Measurements from ENCODE around the gene S1PR5. TPM values are rescaled to one million over a fixed set of nuclear protein-coding genes. Genes with fewer than 3 reads are reported as not detected.

S1PR5 gene
- total RNA-seq (2022) (0.57 and 0.67 TPM in 2 replicates), Bru-seq, nascent RNA (percentile 24 among the genes with signal in this experiment), BruChase-seq, experiment 1, labeled RNA remaining after a 2-hour chase (percentile 28 among the genes with signal in this experiment), BruChase-seq, experiment 2, labeled RNA remaining after a 6-hour chase (percentile 24 among the genes with signal in this experiment)
- long read RNA-seq, partial matches to known transcripts: 0 of 1 reads
- long read RNA-seq, other reads (novel, unspliced or antisense): 1 of 1 reads

DNA sequence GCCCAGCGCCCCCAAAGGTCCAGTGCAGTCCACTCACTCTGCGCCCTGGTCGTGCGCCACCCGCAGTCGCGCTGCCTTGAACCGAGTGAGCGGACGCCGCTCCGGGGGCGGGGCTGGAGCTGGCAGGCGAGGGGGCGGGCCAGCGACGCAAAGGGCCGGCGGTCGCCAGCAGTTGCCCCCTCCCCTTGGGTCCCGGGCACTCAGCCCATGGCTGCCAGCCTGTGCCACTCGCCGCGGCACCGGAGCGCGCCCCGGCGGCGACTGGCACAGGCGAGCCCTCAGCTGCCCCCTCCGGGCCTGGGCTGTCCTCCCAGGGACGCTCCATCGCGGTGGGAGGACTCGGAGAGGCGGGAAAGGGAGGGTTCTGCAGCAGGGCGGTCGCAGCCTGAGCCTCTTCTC, at the start of gene S1PR5:
TSS of gene S1PR5 (minus strand) at position 87 of the 399 bp plus-strand sequence. CDS start 2,436 bp downstream, outside the sequence.
- ChIA-PET POLR2A (interaction anchor here (0.9 kb wide), 1 partner anchor 24 kb away, joined by 5 read pairs; no protein-coding TSS in a partner anchor), CTCF (no interaction called here)
- no peaks in the 10 kb centered on the region for H3K9me3 Mint-ChIP-seq (ENCODE audit: unreplicated experiment)
- TF ChIP-seq, protein P1, sequence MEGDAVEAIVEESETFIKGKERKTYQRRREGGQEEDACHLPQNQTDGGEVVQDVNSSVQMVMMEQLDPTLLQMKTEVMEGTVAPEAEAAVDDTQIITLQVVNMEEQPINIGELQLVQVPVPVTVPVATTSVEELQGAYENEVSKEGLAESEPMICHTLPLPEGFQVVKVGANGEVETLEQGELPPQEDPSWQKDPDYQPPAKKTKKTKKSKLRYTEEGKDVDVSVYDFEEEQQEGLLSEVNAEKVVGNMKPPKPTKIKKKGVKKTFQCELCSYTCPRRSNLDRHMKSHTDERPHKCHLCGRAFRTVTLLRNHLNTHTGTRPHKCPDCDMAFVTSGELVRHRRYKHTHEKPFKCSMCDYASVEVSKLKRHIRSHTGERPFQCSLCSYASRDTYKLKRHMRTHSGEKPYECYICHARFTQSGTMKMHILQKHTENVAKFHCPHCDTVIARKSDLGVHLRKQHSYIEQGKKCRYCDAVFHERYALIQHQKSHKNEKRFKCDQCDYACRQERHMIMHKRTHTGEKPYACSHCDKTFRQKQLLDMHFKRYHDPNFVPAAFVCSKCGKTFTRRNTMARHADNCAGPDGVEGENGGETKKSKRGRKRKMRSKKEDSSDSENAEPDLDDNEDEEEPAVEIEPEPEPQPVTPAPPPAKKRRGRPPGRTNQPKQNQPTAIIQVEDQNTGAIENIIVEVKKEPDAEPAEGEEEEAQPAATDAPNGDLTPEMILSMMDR (IDR thresholded peaks at IDR 0.05; ENCODE audit: insufficient read depth in 1 of 2, low read depth in 1 of 2, low read length in 1 of 2, severe bottlenecking in 1 of 2, unreplicated experiment in 1 of 2): no peak
- intact Hi-C loops (cut with micrococcal nuclease; ENCODE audit: unreplicated experiment): no loop called here
- peak in 1 of 2 experiments; percentile 38 for DNase-seq
- peaks cover 8% of the 10 kb centered on the region for H3K4me1 Mint-ChIP-seq (ENCODE audit: low read depth, unreplicated experiment)
- Histone ChIP-seq H3K36me3 (ENCODE audit: control insufficient read depth, insufficient read depth, low read length) (no peaks in the 10 kb centered on the region), H3K4me3 (ENCODE audit: low read depth, low read length) (peak within 1 kb of the TSS; percentile 51), H3K9me3 (no peaks in the 10 kb centered on the region), H3K4me1 (peaks cover 7% of the 10 kb centered on the region; the same call in 1 of the 2 replicates), H3K27me3 (replicated peaks; ENCODE audit: control insufficient read depth, insufficient read depth, low read length) (no peaks in the 10 kb centered on the region)
- H3K27me3 Mint-ChIP-seq (ENCODE audit: insufficient read depth, unreplicated experiment): peaks cover 5% of the 10 kb centered on the region
- BruUV-seq (replicated peaks): no TSS peak
- H3K27ac Mint-ChIP-seq (ENCODE audit: unreplicated experiment): no peak within 1 kb of the TSS
- no peaks in the 10 kb centered on the region for H3K36me3 Mint-ChIP-seq (ENCODE audit: insufficient read depth, unreplicated experiment)
- peak within 1 kb of the TSS; percentile 72 for H3K4me3 Mint-ChIP-seq (ENCODE audit: unreplicated experiment)

DNA sequence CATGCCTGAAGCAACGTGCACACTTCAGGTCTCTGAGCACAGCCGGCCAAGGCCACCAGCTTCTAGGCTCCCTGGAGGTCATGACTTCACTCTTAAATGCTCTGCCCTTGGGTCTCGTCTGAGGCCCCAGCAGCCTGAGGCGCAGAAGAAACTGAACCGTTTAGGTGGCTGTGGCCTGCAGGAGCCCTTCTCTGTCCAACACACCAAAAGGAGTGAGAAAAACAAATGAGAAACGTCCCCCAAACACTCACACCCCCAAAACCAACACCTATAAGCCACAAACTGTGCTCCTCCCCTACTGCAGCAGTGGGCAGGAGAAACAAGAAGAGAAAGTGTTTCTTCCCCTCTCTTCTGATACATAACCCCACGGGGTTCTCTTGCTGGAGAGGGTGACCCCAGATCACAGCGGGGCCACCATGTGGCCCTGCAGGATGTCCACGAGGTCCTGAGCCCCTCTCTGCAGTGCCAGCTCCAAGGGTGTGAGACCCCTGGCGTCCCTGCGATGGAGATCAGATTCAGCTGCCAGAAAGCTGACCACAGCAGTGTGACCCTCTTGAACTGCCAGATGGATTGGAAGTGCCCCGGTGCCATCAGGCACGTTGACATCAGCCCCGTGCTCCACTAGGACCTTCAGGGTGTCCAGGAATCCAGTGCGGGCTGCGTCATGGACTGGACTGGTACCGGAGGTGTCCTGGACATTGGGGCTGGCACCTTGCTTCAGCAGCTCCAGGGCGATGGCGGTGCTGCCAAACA, 49.6 kb upstream of the S1PR5 start:
- Histone ChIP-seq H3K27me3 (replicated peaks; ENCODE audit: control insufficient read depth, insufficient read depth, low read length) (no peaks in the 10 kb centered on the region), H3K36me3 (ENCODE audit: control insufficient read depth, insufficient read depth, low read length) (no peaks in the 10 kb centered on the region; the same call in 1 of the 2 replicates), H3K4me1 (peaks cover 4% of the 10 kb centered on the region; the same call in 1 of the 2 replicates), H3K4me3 (ENCODE audit: low read depth, low read length) (no peak overlapping the region), H3K9me3 (no peaks in the 10 kb centered on the region)
- ChIA-PET POLR2A (no interaction called here), CTCF (interaction anchor here (0.6 to 1.1 kb wide), 2 partner anchors 11 to 73 kb away, joined by 4 to 8 read pairs; no protein-coding TSS in a partner anchor)
- no peaks in the 10 kb centered on the region for H3K27me3 Mint-ChIP-seq (ENCODE audit: insufficient read depth, unreplicated experiment)
- TF ChIP-seq, protein P1 (IDR thresholded peaks at IDR 0.05; ENCODE audit: insufficient read depth in 1 of 2, low read depth in 1 of 2, low read length in 1 of 2, severe bottlenecking in 1 of 2, unreplicated experiment in 1 of 2): no peak
- DNase-seq: no peak
- H3K9me3 Mint-ChIP-seq (ENCODE audit: unreplicated experiment): no peaks in the 10 kb centered on the region
- peak overlapping the region; percentile 96 for H3K4me3 Mint-ChIP-seq (ENCODE audit: unreplicated experiment)
- H3K27ac Mint-ChIP-seq (ENCODE audit: unreplicated experiment): peak overlapping the region; percentile 91
- intact Hi-C loops (cut with micrococcal nuclease; ENCODE audit: unreplicated experiment): loop anchor here (1.0 to 5.0 kb wide), 4 partner anchors 24 to 130 kb away; partner anchors contain the start of genes ATG4D, ILF3 and KEAP1
- peaks cover 13% of the 10 kb centered on the region for H3K4me1 Mint-ChIP-seq (ENCODE audit: low read depth, unreplicated experiment)
- peaks cover 52% of the 10 kb centered on the region for H3K36me3 Mint-ChIP-seq (ENCODE audit: insufficient read depth, unreplicated experiment)
- BruUV-seq (replicated peaks): no TSS peak

DNA sequence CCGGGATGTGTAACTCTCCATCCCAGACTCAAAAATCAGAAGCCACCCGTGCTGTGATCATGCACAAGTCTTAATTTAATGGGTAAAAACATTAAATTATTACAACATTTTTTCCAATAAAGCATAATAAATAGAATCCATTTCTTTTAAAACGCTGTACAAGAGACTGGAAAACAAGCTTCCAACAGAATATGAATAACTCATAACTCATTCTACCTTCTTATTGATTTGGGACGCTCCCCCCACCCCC, 49.1 kb upstream of the S1PR5 start:
- no TSS peak for BruUV-seq (replicated peaks)
- Mint-ChIP-seq H3K4me1 (ENCODE audit: low read depth, unreplicated experiment) (peaks cover 13% of the 10 kb centered on the region), H3K36me3 (ENCODE audit: insufficient read depth, unreplicated experiment) (peaks cover 56% of the 10 kb centered on the region), H3K4me3 (ENCODE audit: unreplicated experiment) (peak overlapping the region; percentile 96), H3K27me3 (ENCODE audit: insufficient read depth, unreplicated experiment) (no peaks in the 10 kb centered on the region), H3K27ac (ENCODE audit: unreplicated experiment) (peak overlapping the region; percentile 91), H3K9me3 (ENCODE audit: unreplicated experiment) (no peaks in the 10 kb centered on the region)
- CTCF ChIA-PET: interaction anchor here (1.1 kb wide), 1 partner anchor 11 kb away, joined by 8 read pairs; no protein-coding TSS in a partner anchor
- Histone ChIP-seq H3K4me1 (peaks cover 4% of the 10 kb centered on the region; the same call in 1 of the 2 replicates), H3K36me3 (ENCODE audit: control insufficient read depth, insufficient read depth, low read length) (no peaks in the 10 kb centered on the region; the same call in 1 of the 2 replicates), H3K27me3 (replicated peaks; ENCODE audit: control insufficient read depth, insufficient read depth, low read length) (no peaks in the 10 kb centered on the region), H3K9me3 (no peaks in the 10 kb centered on the region), H3K4me3 (ENCODE audit: low read depth, low read length) (peak overlapping the region; percentile 93)
- intact Hi-C loops (cut with micrococcal nuclease; ENCODE audit: unreplicated experiment): loop anchor here (1.0 to 5.0 kb wide), 4 partner anchors 23 to 131 kb away; partner anchors contain the start of genes ATG4D, ILF3 and KEAP1
- no peak for DNase-seq
- POLR2A ChIA-PET: no interaction called here
- TF ChIP-seq, protein P1 (IDR thresholded peaks at IDR 0.05; ENCODE audit: insufficient read depth in 1 of 2, low read depth in 1 of 2, low read length in 1 of 2, severe bottlenecking in 1 of 2, unreplicated experiment in 1 of 2): no peak

All from Caco-2 (cell line).